Right lobe of liver (tissue), 4 donors: Measurements from ENCODE around the gene TIFAB.

Source experiments
- POLR2A ChIP-seq: fragments of 450-650 bp; IDR thresholded peaks from one replicate; pipeline ENCODE4 v1.6.1; 2017; ENCODE audit warnings: antibody characterized with exemption, mild to moderate bottlenecking
- TF ChIP-seq, protein P1 (sequence below), 4 donors: fragments of 200-600 bp in 3 of 4; fragments of 450-650 bp in 1 of 4; IDR thresholded peaks; one replicate each; pipeline versions ENCODE4 v1.5.1 to v1.8.0; 2016 to 2022; ENCODE audit warnings: antibody characterized with exemption in 4 of 4, mild to moderate bottlenecking in 2 of 4
- donor health status: DM: no; HTN: no; CAD: no.
- donor health status: DM: no; HTN: no; CAD: no.
- donor health status: DM: no; HTN: yes; CAD: no.

DNA sequence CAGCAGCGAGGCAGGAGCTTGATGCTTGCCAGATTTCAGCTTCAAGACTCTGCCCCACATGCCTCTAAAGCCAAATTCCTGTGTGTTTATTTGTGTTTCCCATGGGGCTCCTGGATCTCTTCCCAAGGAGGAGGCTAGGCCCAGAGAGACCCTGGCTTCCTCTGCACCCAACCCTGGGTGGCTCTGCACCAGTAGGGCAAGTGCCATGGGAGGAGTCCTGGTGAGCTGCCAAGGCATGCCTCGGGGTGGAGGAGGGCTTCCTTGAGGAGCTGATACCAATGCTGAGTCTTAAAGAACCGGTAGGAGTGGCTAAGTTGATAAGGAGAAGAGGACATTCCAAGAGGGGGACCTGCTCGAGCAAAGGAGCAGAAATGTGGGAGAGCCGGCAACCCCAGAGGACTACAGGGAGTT is 6.8 kb upstream of the TIFAB start:
- TF ChIP-seq, protein P1, sequence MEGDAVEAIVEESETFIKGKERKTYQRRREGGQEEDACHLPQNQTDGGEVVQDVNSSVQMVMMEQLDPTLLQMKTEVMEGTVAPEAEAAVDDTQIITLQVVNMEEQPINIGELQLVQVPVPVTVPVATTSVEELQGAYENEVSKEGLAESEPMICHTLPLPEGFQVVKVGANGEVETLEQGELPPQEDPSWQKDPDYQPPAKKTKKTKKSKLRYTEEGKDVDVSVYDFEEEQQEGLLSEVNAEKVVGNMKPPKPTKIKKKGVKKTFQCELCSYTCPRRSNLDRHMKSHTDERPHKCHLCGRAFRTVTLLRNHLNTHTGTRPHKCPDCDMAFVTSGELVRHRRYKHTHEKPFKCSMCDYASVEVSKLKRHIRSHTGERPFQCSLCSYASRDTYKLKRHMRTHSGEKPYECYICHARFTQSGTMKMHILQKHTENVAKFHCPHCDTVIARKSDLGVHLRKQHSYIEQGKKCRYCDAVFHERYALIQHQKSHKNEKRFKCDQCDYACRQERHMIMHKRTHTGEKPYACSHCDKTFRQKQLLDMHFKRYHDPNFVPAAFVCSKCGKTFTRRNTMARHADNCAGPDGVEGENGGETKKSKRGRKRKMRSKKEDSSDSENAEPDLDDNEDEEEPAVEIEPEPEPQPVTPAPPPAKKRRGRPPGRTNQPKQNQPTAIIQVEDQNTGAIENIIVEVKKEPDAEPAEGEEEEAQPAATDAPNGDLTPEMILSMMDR (IDR thresholded peaks at IDR 0.05): no peak
- TF ChIP-seq POLR2A: no peak
